ENCODE data around the gene RANBP9. TPM values are rescaled to one million over a fixed set of nuclear protein-coding genes. Genes with fewer than 3 reads are reported as not detected.

Gene RANBP9
- total and polyA plus RNA-seq, 9 of the 15 experiments (the other 6 are each of a cell fraction or from before 2014, with no cell fraction given), result 27.5 to 130 (median 61.5) TPM

GRCh38 chr6:13711733-13712598, at the start of gene RANBP9 (continued):
- TF ChIP-seq ZC3H8 (IDR thresholded peaks at IDR 0.05) (no peak), HIVEP1 (CRISPR knock-in tag; IDR thresholded peaks at IDR 0.05) (0 out of 2 replicates have a peak, but pooled peaks have one; percentile 16), FOXM1 (IDR thresholded peaks at IDR 0.05; ENCODE audit: low read depth) (peak; percentile 69), FOXM1 (CRISPR knock-in tag; IDR thresholded peaks at IDR 0.05; ENCODE audit: low read depth) (no peak), RBM17 (IDR thresholded peaks at IDR 0.05; ENCODE audit: borderline replicate concordance, low read depth, low read length) (no peak), ATF1 (CRISPR knock-in tag; IDR thresholded peaks at IDR 0.05) (no peak), ATF1 (tag; IDR thresholded peaks at IDR 0.05) (peak; percentile 85), NBN (IDR thresholded peaks at IDR 0.05; ENCODE audit: low read depth) (peak; percentile 83), CBFB (CRISPR knock-in tag; IDR thresholded peaks at IDR 0.05) (no peak), EP400 (IDR thresholded peaks at IDR 0.05) (peak; percentile 70; the same call in 1 of the 2 replicates), STAT5A (IDR thresholded peaks at IDR 0.05; ENCODE audit: borderline replicate concordance, low read length) (no peak; the same call in 1 of the 2 replicates), ZNF280A (IDR thresholded peaks at IDR 0.05; ENCODE audit: low read depth, partially characterized antibody) (no peak), ZNF146 (CRISPR knock-in tag; IDR thresholded peaks at IDR 0.05; ENCODE audit: unreplicated experiment) (no peak), CBFA2T3 (IDR thresholded peaks at IDR 0.05) (peak; percentile 16; the same call in 1 of the 2 replicates), SNIP1 (IDR thresholded peaks at IDR 0.05; ENCODE audit: low read depth) (peak; percentile 8; the same call in 1 of the 2 replicates), ZNF395 (CRISPR knock-in tag; IDR thresholded peaks at IDR 0.05) (peak; percentile 67; the same call in 1 of the 2 replicates), ATF7 (IDR thresholded peaks at IDR 0.05) (peak; percentile 87), CEBPB (tag; IDR thresholded peaks at IDR 0.05) (no peak), CBX1 (IDR thresholded peaks at IDR 0.05; ENCODE audit: low read depth) (no peak; the same call in 1 of the 2 replicates), NFIC (IDR thresholded peaks at IDR 0.05) (peak; percentile 67), PTBP1 (IDR thresholded peaks at IDR 0.05; ENCODE audit: low read depth, low read length) (0 out of 2 replicates have a peak, but pooled peaks have one; percentile 74), XRCC4 (IDR thresholded peaks at IDR 0.05; ENCODE audit: extremely low read depth, insufficient read depth, insufficient read length) (no peak), HOXB6 (CRISPR knock-in tag; IDR thresholded peaks at IDR 0.05; ENCODE audit: borderline replicate concordance) (no peak), HOMEZ (CRISPR knock-in tag; IDR thresholded peaks at IDR 0.05) (0 out of 2 replicates have a peak, but pooled peaks have one; percentile 21), POLR3A (IDR thresholded peaks at IDR 0.05; ENCODE audit: borderline replicate concordance, extremely low read depth, insufficient read depth, insufficient read length) (no peak), EGR1 (conservative IDR thresholded peaks at IDR 0.05) (peak; percentile 69)

Measured in K562 (cell line).